RWPE1 (cell line): ENCODE results near the gene VSIG1.

ENCODE experiments used
- CTCF ChIA-PET: fragments of 350-600 bp; sonication (Branson Sonifier 250); formaldehyde crosslinking; extraction: SDS; loops from one replicate; lab custom pipeline; 2021; lab: Yijun Ruan, JAX
- POLR2A ChIA-PET: fragments of 400-600 bp; formaldehyde crosslinking; extraction: SDS; loops from one replicate; lab custom pipeline; 2020; ENCODE audit warnings: antibody characterized with exemption; ENCODE audit not compliant: low non-redundant PET; lab: Yijun Ruan, JAX
- DNase-seq: peaks from one replicate; pipeline ENCODE4 v3.0.0; 2012; ENCODE audit warnings: low spot score
- H3K27ac ChIP-seq: fragments of 450-650 bp; 2 replicates; pipeline ENCODE4 v1.5.1; 2017
- CTCF ChIP-seq: fragments of 450-650 bp; conservative IDR thresholded peaks from 2 replicates; pipeline ENCODE4 v1.5.1; 2017; ENCODE audit warnings: low read depth, mild to moderate bottlenecking

VSIG1 gene

GRCh38 chrX:108055546-108055945, 10.7 kb downstream of the VSIG1 start:
- no peak overlapping the region for H3K27ac ChIP-seq
- ChIA-PET POLR2A (no interaction called here), CTCF (no interaction called here)
- no peak for TF ChIP-seq CTCF
- no peak for DNase-seq

- TF ChIP-seq CTCF = no peak
- CTCF ChIA-PET = no interaction called here
- no peak for DNase-seq
- H3K27ac ChIP-seq = no peak overlapping the region
- POLR2A ChIA-PET = no interaction called here
Observed at GRCh38 chrX:108059801-108060200, 14.9 kb downstream of the VSIG1 start.

GRCh38 chrX:108064001-108064400, 19.1 kb downstream of the VSIG1 start:
- no peak for DNase-seq
- ChIA-PET CTCF (no interaction called here), POLR2A (no interaction called here)
- TF ChIP-seq CTCF = no peak
- no peak overlapping the region for H3K27ac ChIP-seq

GRCh38 chrX:108064613-108065012, 19.7 kb downstream of the VSIG1 start:
- CTCF ChIA-PET = no interaction called here
- POLR2A ChIA-PET = no interaction called here

GRCh38 chrX:108068121-108068520, 23.3 kb downstream of the VSIG1 start:
- no peak for DNase-seq
- CTCF ChIA-PET = interaction anchor here (0.6 kb wide), 1 partner anchor 66 kb away, joined by 3 read pairs; no protein-coding TSS in a partner anchor
- POLR2A ChIA-PET = no interaction called here
- H3K27ac ChIP-seq = peak overlapping the region; percentile 62
- no peak for TF ChIP-seq CTCF

More at GRCh38 chrX:108064613-108065012, 19.7 kb downstream of the VSIG1 start:
- H3K27ac ChIP-seq = no peak overlapping the region
- no peak for DNase-seq
- TF ChIP-seq CTCF = no peak

GRCh38 chrX:108070891-108071290, 26.0 kb downstream of the VSIG1 start:
- TF ChIP-seq CTCF = no peak
- no peak overlapping the region for H3K27ac ChIP-seq
- POLR2A ChIA-PET = no interaction called here
- peak; percentile 78 for DNase-seq
- CTCF ChIA-PET = interaction anchor here (0.8 to 0.9 kb wide), 2 partner anchors 50 to 294 kb away, joined by 3 to 5 read pairs; partner anchors contain the start of gene NCBP2L

GRCh38 chrX:108071578-108071977, 26.7 kb downstream of the VSIG1 start:
- ChIA-PET POLR2A (no interaction called here), CTCF (interaction anchor here (0.9 kb wide), 1 partner anchor 294 kb away, joined by 5 read pairs; the partner anchor contains the start of gene NCBP2L)
- DNase-seq = no peak
- H3K27ac ChIP-seq = no peak overlapping the region
- no peak for TF ChIP-seq CTCF
